Gastroesophageal sphincter (tissue), 3 donors: ENCODE results near the gene RELT.

Source experiments
- CTCF ChIP-seq, 4 experiments: fragments of 200-600 bp in 2 of 4; fragments of 450-650 bp in 2 of 4; sonication (generic) in 1 of 4; IDR thresholded peaks; one replicate each; pipeline ENCODE4 v1.5.1; 2017 to 2019; ENCODE audit warnings: antibody characterized with exemption in 4 of 4, mild to moderate bottlenecking in 2 of 4, moderate library complexity in 2 of 4
- POLR2AphosphoS5 ChIP-seq: sonication (generic); formaldehyde crosslinking; IDR thresholded peaks from one replicate; pipeline ENCODE4 v1.6.1; 2017; ENCODE audit warnings: antibody characterized with exemption

DNA sequence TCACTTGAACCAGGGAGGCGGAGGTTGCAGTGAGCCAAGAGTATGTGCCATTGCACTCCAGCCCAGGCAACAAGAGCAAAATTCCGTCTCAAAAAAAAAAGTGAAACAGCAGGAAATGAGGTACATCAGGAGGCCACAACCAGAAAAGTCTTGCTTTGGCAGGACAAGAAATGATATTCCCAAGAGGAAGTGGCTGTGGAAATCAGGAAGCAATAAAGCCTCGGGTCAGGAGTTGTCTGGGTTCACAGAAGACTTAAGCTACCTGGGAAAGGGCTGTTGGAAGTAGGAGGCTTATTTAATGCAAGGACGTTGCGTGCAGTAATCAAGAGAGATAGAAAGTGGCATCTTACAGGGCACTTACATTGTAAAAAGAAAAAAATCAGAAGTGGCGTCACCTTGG lies 9.2 kb upstream of the RELT start:
- TF ChIP-seq POLR2AphosphoS5 (no peak), CTCF (IDR thresholded peaks at IDR 0.05) (no peak)
